AG09319 (cell line): ENCODE results near the gene KCNJ8.

Experiments
- DNase-seq: peaks from one replicate; pipeline ENCODE4 v3.0.0-alpha.2; 2010; ENCODE audit warnings: low read depth; ENCODE audit errors: extremely low read depth
- TF ChIP-seq, protein P1 (sequence below): IDR thresholded peaks from 2 replicates; pipeline ENCODE4 v1.5.1; 2011; ENCODE audit warnings: low read depth, mild to moderate bottlenecking, inconsistent platforms, low read length, moderate library complexity

KCNJ8 gene

DNA sequence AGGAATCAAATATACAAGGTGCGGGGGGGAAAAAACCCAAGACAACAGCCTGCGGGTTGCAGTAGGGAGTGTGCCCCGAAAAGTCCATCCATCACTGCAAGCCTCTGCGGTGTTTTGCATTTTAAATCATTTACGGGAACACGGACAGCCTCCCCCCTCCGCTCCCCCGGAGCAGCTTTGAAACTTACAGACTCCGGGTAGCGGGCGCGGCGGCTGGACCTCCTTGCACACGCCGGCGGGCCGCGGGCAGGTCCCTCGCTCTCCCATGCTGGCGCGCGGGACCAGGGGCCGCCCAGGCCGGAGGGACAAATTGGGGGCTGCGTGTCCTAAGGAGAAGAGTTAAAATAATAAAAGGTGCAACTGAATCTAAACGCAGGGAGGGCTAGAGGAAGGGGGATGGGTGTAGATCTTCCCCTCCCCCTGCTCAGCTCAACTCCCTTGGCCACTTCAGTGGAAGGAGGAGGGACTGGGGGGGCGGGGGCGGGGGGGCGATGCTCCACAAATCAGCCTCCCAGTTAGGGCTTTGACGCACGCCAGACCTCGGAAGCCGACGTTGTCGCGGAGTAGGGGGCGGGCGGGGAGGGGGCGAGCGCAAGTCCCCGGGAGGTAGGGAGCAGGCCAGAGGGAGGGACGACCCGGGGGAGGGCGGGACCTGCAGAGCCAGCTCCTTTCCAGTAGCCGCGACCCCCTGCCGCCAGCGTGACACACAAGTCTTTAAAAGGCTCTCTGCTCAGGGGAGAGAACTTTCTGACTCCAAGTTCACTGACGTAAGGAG is at the start of gene KCNJ8:
Gene KCNJ8, minus strand, starts transcription at position 349 of the 775 bp plus-strand sequence. CDS start 1,090 bp downstream, outside the sequence.
- TF ChIP-seq, protein P1, sequence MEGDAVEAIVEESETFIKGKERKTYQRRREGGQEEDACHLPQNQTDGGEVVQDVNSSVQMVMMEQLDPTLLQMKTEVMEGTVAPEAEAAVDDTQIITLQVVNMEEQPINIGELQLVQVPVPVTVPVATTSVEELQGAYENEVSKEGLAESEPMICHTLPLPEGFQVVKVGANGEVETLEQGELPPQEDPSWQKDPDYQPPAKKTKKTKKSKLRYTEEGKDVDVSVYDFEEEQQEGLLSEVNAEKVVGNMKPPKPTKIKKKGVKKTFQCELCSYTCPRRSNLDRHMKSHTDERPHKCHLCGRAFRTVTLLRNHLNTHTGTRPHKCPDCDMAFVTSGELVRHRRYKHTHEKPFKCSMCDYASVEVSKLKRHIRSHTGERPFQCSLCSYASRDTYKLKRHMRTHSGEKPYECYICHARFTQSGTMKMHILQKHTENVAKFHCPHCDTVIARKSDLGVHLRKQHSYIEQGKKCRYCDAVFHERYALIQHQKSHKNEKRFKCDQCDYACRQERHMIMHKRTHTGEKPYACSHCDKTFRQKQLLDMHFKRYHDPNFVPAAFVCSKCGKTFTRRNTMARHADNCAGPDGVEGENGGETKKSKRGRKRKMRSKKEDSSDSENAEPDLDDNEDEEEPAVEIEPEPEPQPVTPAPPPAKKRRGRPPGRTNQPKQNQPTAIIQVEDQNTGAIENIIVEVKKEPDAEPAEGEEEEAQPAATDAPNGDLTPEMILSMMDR: no peak
- no peak for DNase-seq

DNA sequence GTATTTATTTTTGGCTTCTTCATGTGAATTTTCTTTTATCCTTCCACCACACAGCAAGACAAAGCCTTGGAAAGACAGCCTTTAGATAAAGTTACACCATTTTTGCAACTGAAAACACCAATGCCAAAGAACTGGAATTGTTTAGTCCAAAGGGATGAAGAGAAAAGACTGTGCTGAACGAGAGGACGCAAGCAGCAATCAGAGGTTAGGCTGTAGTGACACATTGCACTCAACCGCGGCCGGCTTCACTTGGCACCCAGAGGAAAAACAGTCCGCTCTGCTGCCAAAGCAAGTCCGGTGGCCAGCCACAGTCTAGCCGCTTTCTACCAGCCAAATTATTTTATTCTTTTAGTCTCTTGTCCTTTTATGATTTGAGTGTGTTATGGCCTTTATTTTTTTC is 49.1 kb upstream of the KCNJ8 start:
- TF ChIP-seq, protein P1: no peak
- no peak for DNase-seq

DNA sequence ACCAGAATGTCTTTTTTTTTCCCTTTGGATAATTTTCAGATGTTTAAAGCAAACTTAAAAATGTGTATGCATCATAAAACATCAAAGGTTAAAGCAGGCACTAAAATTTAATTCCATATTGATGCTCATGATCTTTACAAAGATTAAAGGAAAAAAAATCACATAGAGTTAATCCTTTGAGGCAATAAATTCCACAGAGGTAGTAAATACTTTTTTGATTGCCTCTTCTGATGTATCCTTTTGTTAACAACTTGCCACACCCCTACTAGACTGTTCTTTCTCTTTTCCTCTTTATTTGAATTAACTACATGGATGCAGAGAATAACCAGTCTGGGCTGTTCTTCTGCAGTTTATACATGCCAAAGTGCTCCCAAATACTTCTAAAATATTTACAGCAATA is 45.2 kb upstream of the KCNJ8 start:
- TF ChIP-seq, protein P1: no peak
- no peak for DNase-seq

DNA sequence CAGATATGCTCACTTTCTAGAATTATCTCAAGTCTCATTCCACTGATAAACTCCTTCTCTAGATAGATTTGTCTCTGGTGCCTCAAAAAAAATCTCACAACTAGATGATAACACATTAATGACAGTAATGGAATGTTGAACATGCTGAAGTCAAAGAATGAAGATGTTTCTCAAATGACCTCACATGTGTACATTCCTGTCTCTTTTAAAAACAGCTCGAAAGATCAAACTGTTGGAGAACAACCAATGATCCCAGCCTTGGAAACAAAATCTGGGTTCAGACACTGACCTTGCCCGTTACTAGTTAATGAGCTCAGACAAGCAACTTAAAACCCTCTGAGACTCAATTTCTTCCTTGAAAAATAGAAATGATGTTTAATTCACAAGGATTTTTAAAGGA is 44.7 kb upstream of the KCNJ8 start:
- TF ChIP-seq, protein P1: no peak
- DNase-seq: no peak

DNA sequence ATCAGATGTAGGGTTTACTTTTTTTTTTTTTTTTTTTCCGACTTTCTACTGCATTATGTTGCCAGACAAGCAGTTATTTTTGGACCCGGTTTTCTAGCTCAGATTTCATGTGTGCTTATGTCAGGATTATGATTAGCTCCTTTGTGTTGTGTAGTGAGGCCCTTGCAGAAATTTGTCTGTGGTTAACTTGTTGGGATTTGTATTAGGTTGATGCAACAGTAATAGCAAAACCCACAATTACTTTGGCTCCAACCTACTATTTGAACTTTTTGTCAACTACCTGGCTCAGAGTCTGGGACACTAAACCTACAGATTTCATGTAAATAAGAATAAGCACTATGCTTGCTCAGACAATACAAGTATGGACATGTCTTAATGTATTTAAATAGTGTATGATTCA is 44.1 kb upstream of the KCNJ8 start:
- TF ChIP-seq, protein P1: no peak
- peak; percentile 60 for DNase-seq

DNA sequence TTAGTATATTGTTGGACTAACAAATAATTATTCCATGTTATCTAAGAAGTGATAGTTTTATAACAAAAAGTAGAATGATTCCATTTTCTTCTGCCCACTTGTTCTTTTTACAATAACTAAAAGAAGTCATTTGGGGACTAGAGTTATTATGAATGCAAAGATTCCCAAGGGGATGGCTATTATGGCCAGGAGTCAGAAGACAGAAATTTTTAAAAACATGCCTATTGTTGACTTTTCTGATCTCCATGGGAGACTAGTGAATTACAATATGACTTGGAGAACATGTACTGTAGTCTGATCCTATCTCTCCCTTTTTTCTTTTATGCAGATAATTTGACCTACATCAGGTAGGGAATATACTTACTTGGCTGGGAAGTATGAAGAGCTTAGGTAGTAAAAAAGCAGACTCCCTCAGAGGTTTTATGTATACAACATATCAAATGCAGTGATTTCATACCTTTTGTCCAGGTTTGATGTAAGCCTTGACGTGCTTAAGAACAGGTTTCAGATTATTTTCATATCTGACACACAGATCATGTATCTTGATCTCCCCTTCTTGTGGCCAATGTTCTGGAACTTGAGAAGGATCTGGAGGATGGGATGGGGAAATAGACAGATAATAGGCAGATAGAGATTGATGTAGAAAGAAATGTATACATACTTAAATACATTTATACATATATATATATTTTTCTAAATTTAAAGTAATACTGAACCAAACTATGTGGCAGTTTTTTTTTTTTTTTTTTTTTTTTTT is 41.0 kb upstream of the KCNJ8 start:
- TF ChIP-seq, protein P1: no peak
- no peak for DNase-seq

DNA sequence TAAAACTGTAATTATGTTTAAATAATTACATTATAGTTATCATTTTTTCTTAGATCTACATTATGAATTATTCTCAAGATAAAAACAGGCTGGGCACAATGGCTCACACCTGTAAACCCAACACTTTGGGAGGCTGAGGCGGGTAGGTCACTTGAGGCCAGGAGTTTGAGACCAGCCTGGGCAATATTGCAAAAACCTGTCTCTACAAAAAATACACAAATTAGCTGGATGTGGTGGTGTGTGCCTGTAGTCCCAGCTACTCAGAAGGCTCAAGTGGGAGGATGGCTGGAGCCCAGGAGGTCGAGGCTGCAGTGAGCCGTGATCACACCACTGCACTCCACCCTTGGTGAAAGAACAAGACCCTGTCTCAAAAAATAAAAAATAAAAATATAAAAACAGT is 40.3 kb upstream of the KCNJ8 start:
- no peak for DNase-seq

More for the DNA sequence above, 40.3 kb upstream of the KCNJ8 start:
- TF ChIP-seq, protein P1: no peak
